DMS153 treated with DMSO at 0.1 percent for 48 hours (cell line): ENCODE data around the gene FAM131C.
"Not testable (repeated sequence)": the region's sequence is repeated elsewhere in the genome, so short reads cannot be mapped to it uniquely, and the experiment has no call there.

ENCODE experiments used
- DNase-seq: peaks from one replicate; lab custom pipeline; 2025; ENCODE audit not compliant: unreplicated experiment; lab: John Stamatoyannopoulos, UW

FAM131C gene

GRCh38 chr1:16107039-16107438, 33.6 kb upstream of the FAM131C start:
- not testable (repeated sequence) for DNase-seq

- DNase-seq, result no peak
Measured at GRCh38 chr1:16101623-16102022, 28.2 kb upstream of the FAM131C start.

- DNase-seq, result no peak
Measured at GRCh38 chr1:16099412-16099811, 26.0 kb upstream of the FAM131C start.

- no peak for DNase-seq
Measured at GRCh38 chr1:16095447-16095846, 22.0 kb upstream of the FAM131C start.

GRCh38 chr1:16094453-16095158, 21.2 kb upstream of the FAM131C start:
- DNase-seq, result no peak

GRCh38 chr1:16093611-16094010, 20.2 kb upstream of the FAM131C start:
- DNase-seq, result no peak

GRCh38 chr1:16092923-16093511, 19.6 kb upstream of the FAM131C start:
- no peak for DNase-seq

- DNase-seq, result no peak
Measured at GRCh38 chr1:16092097-16092922, 18.9 kb upstream of the FAM131C start.

- no peak for DNase-seq
Measured at GRCh38 chr1:16091296-16091695, 17.8 kb upstream of the FAM131C start.

GRCh38 chr1:16090076-16090826, 16.8 kb upstream of the FAM131C start:
- no peak for DNase-seq

- DNase-seq, result no peak
Measured at GRCh38 chr1:16088996-16089395, 15.5 kb upstream of the FAM131C start.

GRCh38 chr1:16088351-16088911, 15.0 kb upstream of the FAM131C start:
- no peak for DNase-seq

- no peak for DNase-seq
Measured at GRCh38 chr1:16087733-16088132, 14.3 kb upstream of the FAM131C start.

GRCh38 chr1:16085522-16085921, 12.1 kb upstream of the FAM131C start:
- no peak for DNase-seq

- no peak for DNase-seq
Measured at GRCh38 chr1:16083486-16083885, 10.0 kb upstream of the FAM131C start.

GRCh38 chr1:16082283-16083038, 9.0 kb upstream of the FAM131C start:
- DNase-seq, result peak; percentile 27

GRCh38 chr1:16081636-16082035, 8.2 kb upstream of the FAM131C start:
- no peak for DNase-seq

GRCh38 chr1:16080422-16081150, 7.1 kb upstream of the FAM131C start:
- DNase-seq, result no peak

- DNase-seq, result peak; percentile 50
Measured at GRCh38 chr1:16078925-16079656, 5.6 kb upstream of the FAM131C start.
